Mammary epithelial cell (primary cell): ENCODE measurements around the gene ANGEL1.

ENCODE experiments used
- EZH2 ChIP-seq: IDR thresholded peaks from 2 replicates; pipeline ENCODE4 v1.6.1; 2012; ENCODE audit warnings: low read length, inconsistent platforms, borderline replicate concordance
- TF ChIP-seq, protein P1 (sequence below), 2 donors: IDR thresholded peaks in 1 of 2; conservative IDR thresholded peaks in 1 of 2; 2 replicates each; pipeline ENCODE4 v1.5.1; 2011 to 2012; ENCODE audit warnings: inconsistent platforms in 2 of 2, low read length in 2 of 2, mild to moderate bottlenecking in 2 of 2, control low read depth in 1 of 2, low read depth in 1 of 2; ENCODE audit not compliant: insufficient read depth in 1 of 2; ENCODE audit errors: extremely low read depth in 1 of 2

- TF ChIP-seq, protein P1, sequence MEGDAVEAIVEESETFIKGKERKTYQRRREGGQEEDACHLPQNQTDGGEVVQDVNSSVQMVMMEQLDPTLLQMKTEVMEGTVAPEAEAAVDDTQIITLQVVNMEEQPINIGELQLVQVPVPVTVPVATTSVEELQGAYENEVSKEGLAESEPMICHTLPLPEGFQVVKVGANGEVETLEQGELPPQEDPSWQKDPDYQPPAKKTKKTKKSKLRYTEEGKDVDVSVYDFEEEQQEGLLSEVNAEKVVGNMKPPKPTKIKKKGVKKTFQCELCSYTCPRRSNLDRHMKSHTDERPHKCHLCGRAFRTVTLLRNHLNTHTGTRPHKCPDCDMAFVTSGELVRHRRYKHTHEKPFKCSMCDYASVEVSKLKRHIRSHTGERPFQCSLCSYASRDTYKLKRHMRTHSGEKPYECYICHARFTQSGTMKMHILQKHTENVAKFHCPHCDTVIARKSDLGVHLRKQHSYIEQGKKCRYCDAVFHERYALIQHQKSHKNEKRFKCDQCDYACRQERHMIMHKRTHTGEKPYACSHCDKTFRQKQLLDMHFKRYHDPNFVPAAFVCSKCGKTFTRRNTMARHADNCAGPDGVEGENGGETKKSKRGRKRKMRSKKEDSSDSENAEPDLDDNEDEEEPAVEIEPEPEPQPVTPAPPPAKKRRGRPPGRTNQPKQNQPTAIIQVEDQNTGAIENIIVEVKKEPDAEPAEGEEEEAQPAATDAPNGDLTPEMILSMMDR (conservative IDR thresholded peaks at IDR 0.05 in 1 of 2, IDR thresholded peaks at IDR 0.05 in 1 of 2; ENCODE audit: extremely low read depth in 1 of 2, insufficient read depth in 1 of 2, low read depth in 1 of 2, low read length in 2 of 2), result no peak
- no peak for TF ChIP-seq EZH2
Measured at GRCh38 chr14:76782885-76783566, 29.7 kb downstream of the ANGEL1 start.
